SH-SY5Y (cell line): ENCODE data around the gene AQP11.

ENCODE experiments used
- GATA2 ChIP-seq: IDR thresholded peaks from 2 replicates; pipeline ENCODE4 v1.6.1; 2011; ENCODE audit warnings: mild to moderate bottlenecking, low read depth, low read length
- GATA3 ChIP-seq: IDR thresholded peaks from 2 replicates; pipeline ENCODE4 v1.6.1; 2011; ENCODE audit warnings: low read depth, mild to moderate bottlenecking, low read length, moderate library complexity

GRCh38 chr11:77604281-77604680 lies 14.5 kb downstream of the AQP11 start:
- no peak for TF ChIP-seq GATA2
- no peak for TF ChIP-seq GATA3
